Pulmonary artery endothelial cell (primary cell): ENCODE results near the gene SKAP1. TPM values are rescaled to one million over a fixed set of nuclear protein-coding genes. Genes with fewer than 3 reads are reported as not detected.
"Not testable (repeated sequence)": the region's sequence is repeated elsewhere in the genome, so short reads cannot be mapped to it uniquely, and the experiment has no call there.

Source experiments
- DNase-seq: peaks from one replicate; pipeline ENCODE4 v3.0.0-alpha.2; 2011; ENCODE audit warnings: low read depth, low spot score
- total RNA-seq: library from RNA; depleted of rRNA; stranded (reverse); fragments of >200 nt; gene quantifications from 2 replicates; pipeline ENCODE4 v1.2.3, GENCODE V29; 2014

The SKAP1 gene
- total RNA-seq, 1 donor from 2014 or later: not detected

DNA sequence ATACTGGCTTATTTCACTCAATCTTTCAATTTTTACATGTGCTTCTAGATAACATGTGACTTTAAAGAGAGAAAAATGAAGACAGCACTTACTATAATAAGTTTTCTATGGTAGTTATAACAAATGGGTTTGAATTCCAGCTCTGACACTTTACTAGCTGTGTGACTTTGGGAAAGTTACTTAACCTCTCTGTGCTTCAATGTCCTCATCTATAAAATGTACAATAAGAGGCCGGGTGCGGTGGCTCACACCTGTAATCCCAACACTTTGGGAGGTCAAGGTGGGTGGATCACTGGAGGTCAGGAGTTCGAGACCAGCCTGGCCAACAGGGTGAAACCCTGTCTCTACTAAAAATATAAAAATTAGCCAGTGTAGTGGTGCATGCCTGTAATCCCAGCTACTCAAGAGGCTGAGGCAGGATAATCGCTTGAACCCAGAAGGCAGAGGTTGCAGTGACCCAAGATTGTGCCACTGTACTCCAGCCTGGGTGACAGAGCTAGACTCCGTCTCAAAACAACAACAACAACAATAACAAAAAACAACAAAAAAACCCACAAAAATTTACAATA is 184.5 kb downstream of the SKAP1 start:
- not testable (repeated sequence) for DNase-seq

DNA sequence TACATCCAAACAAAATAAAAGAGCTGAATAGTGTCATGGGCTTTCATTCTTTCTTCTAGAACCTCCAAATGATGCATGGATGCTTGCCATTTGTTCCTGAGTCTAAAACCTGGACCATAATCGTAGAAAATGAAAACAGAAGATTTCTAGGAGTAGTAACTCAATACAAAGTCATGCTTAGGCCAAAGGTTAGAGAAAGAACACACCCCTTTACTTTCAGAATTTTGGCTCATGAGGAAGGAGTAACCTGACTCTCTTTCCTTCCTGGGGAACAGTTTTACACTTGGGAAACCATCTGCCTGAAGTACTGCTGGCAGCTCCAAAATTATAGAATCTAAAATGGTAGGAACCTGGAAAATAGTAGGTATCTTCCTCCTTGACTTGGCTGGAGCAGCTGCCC is 185.2 kb downstream of the SKAP1 start:
- DNase-seq: no peak

DNA sequence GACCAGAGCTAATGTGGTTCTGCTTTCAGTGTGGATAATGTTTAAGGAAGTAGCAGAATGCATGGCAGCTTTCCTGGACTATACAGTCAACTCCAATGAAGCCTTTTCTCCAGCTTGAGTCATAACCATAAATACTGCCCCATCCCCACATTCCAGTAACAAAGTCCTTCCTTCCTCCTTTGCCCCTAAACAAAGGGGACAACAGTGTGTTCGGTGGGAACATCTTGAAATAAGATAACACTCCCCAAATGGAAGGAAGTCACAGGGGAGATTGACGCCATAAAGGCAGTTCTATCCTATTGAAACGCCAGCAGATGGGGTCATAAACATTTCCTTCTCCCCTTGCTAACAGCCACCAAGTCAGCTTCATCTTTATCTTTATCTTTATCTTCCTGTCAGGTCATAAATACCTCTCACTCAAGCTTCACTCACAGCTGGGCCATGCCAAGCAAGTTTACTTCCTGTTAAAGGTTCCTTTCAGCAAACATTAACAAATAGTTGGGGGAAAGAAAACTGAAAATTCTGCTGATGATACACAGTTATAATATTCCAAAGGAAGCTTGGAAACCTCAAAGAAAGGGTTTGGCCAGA is 185.8 kb downstream of the SKAP1 start:
- peak; percentile 79 for DNase-seq

DNA sequence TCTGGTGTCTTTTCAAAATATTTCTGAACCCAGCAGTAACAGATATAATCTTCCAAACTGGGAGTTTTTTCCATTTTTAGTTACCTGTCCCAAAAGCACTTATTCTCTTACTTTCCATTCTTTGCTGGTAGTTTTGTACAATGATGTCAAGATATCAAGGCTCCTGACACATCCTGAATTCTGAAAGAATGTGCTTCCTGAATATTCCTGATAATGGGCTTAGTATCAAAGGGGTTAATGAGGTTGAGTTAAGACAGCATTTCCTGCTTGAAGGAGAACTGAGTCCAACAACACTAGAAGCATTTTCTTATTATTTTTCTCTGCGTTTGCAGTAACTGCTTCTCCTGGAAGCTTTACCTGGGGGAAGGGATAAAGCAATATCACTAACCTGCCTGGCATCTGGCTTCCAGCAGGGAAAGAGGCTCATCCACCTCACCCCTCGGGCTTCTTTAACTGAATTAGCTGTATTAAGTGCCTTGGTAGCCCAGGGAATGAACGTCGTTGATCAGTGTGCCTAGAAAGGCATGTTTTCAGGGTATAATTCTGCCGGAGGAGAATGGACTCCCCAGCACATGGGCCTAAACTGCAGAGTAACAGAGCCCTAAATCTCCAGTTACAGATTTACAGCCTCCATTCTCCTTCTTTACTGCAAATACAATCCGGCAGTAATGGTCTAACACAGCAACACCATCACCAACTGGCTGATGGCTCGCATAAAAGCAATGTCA is 188.1 kb downstream of the SKAP1 start:
- DNase-seq: no peak

DNA sequence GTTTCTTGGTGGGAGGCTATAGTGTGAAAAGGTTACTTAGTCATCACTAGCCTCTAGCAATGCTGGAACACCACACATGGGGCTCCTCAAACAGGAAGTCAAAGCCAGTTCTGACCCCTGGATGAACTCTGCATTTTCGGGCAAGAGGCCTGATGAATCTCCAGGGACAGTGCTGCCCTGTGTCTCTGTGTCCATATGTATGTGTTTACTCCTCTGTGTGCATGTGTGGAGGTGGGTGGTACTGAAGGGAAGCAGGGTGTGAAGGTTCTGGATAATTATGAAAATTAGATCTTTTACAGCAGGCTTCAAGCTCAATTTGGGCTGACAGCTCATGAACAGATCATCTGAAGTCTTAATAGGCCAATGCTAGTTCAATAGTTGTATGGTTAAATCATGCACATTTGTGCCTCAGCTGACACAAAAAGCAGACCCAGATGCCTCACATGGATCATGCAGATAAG is 188.9 kb downstream of the SKAP1 start:
- peak; percentile 55 for DNase-seq

DNA sequence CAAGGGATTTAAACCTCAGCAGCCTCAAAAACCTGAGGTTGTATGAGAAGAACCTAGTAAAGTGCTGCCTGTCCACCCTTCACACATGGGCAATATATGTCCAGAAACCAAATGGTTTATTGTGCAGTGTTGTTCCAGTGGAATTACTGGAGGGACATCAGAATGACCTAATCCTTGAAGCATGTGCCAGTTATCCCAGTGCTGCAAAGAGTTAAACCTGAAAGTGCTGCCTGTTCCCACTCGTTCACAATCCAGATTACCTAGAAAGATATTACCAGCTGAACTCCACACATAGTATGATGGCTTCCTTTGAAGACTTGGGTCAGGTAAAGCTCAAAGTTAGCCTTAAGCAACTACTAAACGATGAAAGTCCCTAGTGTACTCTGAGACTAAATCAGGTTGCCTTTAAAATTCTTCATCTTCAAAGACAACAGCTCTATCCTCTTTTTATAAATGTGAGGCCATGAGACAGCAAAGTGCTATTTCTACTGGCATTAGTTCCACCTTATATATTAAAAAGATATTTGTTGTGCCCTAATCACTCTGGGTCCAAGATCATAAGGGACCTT is 189.4 kb downstream of the SKAP1 start:
- DNase-seq: no peak

DNA sequence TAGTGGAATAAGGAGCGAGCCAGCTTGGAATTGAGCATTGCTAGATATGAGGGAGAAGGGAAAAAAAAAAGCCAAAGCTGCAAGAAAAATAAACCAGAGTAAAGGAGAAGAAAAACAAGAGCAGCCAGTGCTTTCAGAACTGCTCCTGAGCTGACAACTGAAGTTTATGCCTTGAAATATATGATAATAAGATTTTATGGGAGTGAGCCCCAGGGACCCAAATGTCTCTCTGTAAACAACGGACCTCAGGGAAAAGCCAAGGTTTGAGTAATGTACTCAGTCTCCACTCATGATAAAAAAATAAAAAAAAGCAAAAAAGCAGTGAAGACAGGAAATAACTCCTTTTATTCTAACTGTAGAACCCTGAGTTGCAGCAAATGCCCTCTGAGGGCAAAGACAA is 189.9 kb downstream of the SKAP1 start:
- no peak for DNase-seq

DNA sequence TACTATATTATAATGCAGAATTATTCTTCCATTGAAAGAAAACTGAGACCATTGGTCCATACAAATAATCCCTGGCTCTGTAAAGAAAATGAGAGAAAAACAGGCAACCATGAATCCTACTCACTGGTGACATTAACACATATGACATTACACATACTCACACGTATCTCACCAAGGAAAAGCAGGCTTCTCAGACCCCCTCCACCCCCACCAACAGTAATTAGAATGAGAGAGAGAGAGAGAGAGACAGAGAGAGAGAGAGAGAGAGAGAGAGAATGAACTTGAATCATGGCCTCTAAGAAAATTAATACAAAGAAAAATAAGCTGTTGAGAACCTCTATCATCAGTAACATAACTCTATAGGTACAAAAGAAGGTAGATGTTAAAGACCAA is 190.4 kb downstream of the SKAP1 start:
- DNase-seq: no peak

DNA sequence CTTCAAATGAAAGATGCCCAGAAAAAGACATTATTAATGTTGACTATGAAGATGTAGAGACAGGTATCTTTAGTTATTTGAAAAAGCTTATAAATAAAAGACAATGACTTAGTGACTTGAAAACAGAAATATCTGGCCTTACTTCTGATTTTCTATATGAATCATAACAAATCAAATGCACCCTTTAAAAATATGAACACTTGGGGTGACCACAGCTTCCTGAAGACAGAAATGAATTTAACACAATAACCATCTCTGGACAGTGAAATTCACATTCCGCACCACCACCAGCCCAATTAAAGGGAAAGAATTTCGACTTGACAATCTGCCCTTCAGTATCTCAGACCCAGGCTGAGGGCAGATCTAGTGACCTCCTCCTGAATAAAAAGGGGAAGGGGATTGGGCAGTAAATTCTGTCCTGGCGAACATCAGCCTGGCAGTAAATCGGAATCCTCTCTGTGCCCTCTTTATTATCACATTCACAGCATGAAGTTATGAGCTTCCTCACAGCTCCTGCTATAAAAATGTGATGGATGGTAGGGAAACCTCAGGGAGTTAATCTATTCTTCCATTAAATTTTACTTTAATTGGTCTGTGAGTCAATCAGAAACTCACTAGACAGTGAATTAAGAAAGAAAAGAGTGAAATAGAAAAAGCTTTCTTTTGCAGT is 190.9 kb downstream of the SKAP1 start:
- DNase-seq: no peak

DNA sequence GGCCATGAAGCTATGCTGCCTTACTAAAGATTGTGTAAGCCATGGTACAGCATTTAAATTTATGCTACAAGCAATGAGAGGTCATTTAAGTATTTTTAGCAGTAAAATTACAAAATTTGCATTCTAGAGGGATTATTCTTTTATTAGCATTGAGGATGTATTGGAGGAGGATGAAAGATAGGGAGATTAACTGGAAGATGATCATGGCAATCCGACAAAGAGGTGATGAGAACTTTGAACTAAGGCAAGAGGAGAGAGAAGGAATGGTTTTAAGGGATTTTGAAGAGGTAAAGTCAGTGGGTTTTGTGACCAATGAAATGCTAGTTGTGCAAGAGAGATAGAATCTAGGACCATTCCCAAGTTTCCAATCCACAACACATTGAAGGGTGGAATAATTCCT is 192.6 kb downstream of the SKAP1 start:
- no peak for DNase-seq

DNA sequence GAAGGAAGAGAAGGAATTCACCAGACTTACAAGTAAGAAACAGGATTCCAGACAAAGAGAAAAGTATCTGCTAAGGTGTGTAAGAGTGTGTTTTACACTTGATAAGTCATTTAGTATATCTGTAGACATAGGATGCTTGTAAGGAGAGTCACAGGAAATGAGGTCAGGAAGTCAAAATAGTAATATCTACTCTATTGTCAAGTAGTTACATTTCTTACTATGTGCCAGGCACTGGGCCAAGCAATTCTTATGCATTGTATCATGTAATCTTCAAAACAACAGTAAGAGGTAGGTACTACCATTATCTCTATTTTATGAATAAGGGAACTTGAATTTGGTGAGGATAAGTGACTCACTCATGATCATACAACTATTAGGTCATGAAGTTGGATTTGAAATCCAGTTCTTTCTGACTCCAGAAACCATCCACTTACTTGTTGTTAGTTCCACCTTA is 193.3 kb downstream of the SKAP1 start:
- peak; percentile 92 for DNase-seq

DNA sequence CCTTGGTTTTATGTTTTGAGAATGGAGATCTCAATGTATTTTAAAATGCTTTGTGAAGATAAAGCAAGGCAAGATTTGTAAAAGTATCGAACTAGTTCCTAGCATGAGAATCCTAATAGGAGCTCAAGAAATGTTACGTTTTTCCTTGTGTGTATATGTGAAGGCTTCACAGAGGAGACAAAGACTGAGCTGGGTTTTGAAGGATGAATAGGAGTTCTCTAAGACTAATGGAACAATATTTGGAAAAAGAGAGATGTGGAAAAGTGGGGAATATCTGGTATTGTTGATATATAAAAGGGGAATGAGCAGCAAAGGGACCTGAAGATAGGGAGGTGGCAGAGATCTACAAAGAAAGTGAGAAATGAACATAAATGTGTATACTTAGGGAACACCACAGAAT is 195.1 kb downstream of the SKAP1 start:
- DNase-seq: no peak

DNA sequence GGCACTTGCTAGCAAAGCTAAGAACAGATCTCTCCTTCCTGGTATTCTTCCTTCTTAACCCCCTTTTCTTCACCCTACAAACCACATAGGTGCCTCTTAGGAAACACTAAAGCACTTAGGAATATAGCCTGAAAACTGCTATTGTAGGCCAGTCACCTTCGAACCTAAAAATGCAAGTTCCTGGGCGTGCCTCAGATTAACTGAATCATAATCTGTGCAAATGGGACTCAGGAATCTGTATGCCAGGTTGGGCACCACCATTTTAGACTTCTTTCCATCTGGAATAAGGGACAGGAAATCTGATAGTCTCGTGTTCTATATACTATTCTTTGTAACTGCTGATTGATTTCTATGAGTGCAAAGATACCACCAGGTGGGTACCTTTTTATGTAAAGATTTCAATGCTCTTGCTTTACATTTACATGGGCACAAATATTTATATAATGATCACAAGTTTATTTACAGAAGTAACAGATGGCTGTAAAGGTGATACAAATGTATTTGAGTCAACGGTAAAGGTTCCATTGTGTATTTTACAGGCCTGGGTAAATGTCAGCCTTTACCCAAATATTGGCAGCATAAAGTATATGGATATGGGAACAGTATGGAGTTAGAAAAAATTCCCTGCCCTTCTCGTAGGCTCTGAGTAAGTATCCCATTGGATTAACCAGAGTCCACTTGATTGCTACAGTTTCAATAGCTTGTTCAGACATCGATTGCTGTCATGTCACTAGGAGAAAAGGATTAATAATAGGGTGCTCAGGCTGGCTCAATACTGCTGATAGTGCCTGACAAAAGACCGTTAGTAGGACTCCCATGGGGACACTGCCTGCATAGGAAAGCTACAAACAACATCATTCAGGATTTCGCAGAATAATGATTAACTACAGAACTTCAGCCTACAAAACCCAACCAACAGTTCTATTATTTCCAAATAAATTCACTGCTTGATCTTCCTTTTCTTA is 197.7 kb downstream of the SKAP1 start:
- DNase-seq: no peak

DNA sequence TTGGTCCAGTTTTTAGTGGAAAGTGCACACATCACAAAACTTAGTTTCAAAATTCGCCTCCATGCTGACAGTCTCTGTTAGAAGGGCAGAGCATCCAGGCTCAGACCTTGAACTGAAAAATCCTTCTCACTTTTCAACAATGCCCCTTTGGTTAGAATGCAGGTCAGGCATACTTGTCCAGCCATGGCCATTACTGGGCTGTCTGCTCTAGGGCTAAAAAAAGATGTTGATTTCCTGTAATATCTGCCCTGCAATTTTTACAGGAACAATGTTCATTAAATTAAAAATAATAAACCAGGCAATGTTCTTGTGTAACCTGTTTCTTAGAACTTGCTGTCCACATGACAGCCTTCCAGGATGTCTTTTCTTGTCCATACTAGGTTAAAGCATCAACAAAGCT is 200.1 kb downstream of the SKAP1 start:
- no peak for DNase-seq

DNA sequence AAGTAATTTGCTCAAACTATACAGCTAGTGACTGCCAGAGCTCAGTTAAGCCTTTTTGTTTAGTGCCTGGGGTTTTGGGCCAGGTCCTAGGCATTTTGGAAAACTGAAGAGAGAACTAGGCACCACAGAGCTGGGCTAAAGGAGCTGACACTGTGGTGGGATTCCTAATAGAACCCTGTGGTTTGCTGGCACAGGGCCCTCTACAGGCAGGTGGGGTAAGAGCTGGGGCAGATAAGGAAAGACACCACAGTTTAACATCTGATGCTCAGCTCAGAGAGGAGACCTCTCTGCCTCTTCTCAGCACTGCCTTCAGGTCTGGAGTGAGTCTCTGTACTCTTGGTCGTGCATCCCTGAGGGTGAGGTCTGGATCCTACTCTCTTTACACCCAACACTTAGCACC is 201.3 kb downstream of the SKAP1 start:
- no peak for DNase-seq

DNA sequence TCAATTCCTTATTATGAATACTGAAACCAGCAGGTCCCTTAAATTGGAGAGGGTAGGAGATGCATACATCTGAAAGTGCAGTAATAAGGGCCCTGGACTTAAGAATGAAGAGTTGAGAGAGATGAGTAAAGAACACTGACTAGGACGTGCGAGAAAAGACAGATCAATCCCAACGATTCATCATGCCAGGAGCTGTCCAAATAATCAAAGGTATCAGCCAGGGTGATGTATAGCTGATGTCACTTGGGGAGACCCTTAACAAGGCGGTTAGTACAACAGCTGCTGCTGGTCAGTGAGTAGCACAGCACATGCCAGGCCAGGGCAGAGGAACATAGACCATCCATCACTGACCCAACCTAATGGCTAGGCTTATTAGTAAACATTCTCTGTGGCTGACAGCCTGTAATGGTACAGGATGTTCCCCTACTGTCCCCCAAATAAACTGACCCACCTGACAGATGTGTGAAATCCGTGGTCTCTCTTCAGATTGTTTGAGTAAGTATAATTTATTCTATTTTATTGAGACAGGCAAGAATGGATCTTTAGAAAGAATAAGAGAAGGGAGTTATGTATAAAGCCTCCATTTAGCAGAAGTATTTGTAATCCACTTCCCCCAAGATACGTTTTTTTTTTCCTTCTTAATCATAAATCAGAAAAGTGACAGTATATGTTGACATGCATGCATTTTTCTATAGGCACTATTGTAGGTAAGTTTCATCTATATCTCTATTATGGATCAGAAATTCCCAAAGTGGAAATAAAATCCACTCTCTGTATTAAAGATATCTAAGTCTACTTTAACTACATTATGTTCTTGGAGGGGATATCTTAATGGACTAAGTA is 204.1 kb downstream of the SKAP1 start:
- no peak for DNase-seq

DNA sequence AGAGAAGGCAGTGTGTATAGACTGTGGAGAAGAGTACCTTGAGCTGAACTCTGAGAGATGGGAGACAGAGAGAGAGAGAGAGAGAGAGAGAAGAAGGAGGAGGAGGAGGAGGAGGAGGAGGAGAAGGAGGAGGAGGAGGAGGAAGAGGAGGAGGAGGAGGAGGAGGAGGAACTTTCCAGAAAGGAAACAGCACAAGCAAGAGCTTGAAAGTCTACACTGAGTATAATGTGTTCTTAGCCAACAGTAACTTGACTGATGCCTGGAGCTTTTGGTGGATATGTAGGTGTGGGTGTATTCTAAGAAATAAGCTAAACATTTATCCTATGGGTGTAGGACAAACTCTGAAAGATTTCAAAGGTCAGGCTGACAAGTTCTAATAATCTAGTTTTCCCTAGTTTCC is 206.1 kb downstream of the SKAP1 start:
- DNase-seq: no peak

DNA sequence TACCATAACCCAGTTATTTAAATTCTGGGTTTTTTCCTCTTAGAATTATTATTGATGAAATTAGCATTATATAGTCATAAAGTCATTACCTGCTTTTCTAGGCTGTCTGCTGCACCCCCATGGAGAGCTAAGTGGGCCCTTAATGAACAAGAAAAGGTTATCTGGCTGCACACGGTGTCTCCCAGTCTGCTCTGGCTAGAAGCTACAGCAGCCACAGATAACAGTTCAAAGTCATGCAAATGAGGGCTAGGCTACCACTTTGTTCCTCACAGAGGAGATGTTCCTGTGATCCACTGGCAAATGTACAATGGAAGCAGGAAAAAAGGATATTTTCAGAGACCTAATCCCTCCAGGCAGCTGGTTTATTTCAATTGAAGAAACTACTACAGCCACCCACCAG is 210.4 kb downstream of the SKAP1 start:
- DNase-seq: no peak

DNA sequence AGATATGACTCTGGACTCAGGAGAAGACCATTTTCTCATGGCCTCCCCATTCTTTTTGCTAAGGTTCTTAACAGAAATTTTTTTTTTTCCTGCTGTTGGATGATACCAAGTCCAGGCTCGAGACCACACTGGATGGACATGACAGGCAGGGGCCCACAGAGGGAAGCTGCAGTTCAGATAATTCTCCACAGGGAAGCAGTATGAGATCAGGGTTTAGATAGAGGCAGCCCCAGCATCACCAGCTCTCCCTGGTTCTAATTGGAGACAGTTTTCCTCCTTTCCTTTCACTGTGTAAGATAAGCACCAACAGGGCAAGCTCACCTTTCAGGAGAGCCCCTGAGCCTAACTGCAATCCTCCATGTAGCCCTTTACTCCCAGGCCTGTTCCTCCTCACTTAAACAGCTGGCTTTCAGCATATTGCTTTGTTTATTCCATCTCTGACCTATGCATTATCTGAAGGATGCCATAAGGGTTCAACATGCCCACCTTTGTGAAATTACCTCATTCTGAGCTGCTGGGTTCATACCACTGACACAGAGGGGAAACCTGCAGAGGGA is 214.4 kb downstream of the SKAP1 start:
- DNase-seq: peak; percentile 22

DNA sequence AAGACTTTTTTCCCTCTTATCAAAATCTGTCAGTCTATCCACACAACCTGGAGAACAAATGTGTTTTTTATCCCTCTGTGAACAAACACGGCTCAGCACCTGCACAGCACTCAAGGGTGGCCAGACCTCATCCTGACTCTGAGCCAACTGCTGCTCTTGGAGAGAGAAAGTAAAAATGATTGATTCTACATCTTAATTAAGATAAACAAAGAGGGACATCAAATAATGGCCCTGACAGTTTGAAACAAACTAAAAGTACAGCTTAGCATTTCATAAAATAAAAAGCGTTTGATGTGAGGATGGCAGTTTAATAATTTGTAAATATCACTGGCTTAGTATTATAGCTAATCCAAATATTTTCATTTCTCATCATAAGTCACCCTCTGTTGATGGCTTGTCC is 216.2 kb downstream of the SKAP1 start:
- no peak for DNase-seq
